GM18507 (cell line): Measurements from ENCODE around the gene CDH4.

Source experiments
- DNase-seq: peaks from one replicate; pipeline ENCODE4 v3.0.0; 2011; ENCODE audit warnings: low read depth; ENCODE audit not compliant: insufficient read length; ENCODE audit errors: extremely low spot score
- FAIRE-seq: peaks from 2 replicates; lab custom pipeline; 2011; peaks lifted over from hg19 to GRCh38; lab: Jason Lieb, UNC

The CDH4 gene

DNA sequence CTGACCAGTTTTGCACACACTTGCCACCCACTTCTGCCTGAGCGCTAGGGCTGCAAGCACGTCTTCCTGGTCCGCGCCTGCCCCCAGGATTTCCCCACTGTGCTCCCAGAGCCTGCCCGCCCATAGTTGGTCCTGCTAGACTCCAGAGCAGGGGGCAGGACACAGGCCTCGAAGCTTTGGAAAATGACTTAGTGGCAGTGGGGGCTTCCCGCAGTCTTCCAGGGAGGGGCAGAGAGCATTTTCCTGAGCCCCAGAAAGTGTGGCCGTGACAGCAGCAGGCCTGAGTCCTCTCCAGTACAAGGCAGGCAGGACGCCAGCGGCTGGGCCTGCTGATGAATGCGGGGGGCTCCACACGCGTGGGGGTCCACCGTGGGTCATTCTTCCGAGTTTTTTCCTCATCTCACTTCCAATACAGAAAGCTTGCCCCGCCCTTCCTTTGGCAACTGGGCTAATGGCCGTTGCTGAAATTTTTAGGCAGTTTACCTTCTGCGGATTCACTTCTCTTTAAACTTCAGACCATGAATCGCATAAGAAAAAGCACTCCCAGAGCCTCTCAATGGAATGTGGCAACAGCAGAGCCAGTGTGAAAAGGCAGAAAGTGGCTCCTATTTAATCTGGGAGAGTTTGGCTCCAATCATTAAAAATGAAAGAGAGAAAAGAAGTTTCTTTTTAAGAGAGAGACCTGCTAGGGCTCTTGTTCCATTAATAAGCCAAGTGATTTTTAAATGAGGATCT, 383.8 kb downstream of the CDH4 start:
- FAIRE-seq (no peak), DNase-seq (no peak)

DNA sequence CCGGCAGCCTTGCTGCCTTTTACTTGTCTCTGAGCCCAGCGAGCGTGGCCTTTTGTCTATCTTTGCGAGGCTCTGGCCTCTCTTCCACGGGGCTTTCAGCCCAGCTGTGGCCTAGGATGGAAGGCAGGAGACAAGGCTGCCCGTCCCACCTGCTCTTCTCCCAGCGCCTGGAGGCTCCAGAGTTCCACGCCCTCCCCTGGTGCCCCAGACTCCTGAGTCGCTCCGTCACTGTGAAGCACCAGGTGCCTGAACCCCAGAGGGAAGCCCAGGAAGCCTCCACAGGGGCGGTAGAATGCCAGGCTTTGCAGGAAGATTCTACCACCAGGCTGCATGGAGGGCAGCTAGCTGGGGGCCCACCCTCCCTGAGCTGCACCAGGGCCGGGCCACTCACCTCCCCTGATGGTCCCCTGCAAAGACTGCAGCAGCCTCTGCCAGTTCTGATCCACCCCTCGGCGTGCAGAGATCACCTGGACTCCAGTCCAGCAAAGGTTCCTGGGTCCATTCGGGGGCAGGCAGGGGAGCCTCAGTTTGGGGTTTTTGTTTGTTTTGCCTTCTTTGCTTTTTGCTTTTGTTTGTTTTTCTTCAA, 384.6 kb downstream of the CDH4 start:
- DNase-seq (no peak), FAIRE-seq (no peak)

DNA sequence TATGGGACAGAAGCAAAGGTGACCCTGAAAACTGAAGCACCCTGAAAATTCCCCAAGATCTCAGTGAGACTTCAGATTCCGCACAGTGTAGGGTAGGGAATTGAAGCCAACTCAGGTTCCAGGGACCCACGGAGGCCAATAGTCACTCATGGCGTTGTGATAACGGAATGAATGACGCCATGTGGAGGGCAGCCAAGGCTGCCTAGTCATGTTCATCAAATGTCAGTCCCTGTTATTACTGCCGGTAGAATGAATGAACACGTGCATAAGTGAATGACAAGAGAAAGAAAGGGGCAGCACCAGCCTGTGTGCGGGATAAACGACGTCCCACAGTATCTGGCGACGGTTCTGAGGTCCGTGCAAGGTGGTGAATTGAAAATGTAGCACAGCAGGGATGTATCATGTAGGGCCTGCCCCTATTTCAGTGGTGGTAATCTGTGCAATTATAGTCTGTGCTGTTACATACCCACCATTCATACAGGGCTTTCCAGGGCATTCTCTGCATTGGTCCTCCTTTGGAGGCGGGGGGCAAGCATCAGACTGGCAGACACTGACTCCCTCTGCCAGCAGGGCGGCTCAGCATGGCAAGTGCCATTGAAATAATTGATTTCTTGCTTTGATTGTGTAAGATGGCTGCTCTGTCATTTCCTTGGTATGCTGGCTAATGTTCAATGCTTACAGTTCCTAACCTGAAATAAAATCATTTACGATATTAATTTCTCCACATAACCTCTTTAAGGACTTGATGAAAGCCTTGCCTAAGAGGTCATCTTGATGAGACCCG, 386.9 kb downstream of the CDH4 start:
- FAIRE-seq (no peak), DNase-seq (no peak)

DNA sequence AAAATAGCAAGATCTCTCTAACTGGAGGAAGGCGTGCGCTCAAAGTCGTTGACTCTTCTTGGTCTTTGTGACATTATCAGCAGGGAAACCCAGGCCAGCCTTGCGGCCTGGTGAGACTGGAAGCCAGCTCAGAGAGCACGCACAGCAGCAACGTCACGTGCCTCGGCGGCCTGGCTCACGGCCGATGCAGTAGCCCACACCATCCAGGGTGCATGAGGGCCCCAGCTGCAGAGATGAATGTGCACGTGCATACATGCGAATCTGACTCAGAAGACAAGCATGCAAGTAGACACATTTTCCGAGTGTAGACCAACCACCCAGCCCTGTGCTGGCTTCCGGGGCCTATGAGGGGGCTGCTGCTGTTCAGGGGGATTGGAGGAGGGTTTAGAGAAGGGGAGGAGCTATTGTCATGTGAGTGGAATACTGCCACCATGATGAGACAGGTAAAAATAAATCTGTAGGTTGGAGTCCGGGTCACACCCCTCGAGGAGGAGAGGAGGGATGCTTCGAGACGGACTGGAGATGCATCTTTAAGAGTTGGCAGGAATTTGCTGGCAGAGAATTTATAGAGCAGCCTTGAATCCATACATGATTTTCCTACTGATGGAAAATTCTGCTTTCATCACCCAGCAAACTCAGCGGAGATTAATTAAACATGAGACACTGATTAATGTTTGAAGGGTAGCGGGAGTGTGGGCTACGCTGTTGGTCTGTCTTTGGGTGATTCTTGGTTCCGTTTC, 388.2 kb downstream of the CDH4 start:
- FAIRE-seq (no peak), DNase-seq (no peak)

- DNase-seq (no peak), FAIRE-seq (no peak)
Observed at GRCh38 chr20:61640871-61641245, 388.8 kb downstream of the CDH4 start.

- DNase-seq (no peak), FAIRE-seq (no peak)
Observed at GRCh38 chr20:61643656-61644377, 391.8 kb downstream of the CDH4 start.

- FAIRE-seq: no peak
- no peak for DNase-seq
Observed at GRCh38 chr20:61644378-61645076, 392.5 kb downstream of the CDH4 start.

- DNase-seq (no peak), FAIRE-seq (no peak)
Observed at GRCh38 chr20:61645732-61646131, 393.7 kb downstream of the CDH4 start.

- no peak for DNase-seq
- no peak for FAIRE-seq
Observed at GRCh38 chr20:61646453-61646852, 394.4 kb downstream of the CDH4 start.

DNA sequence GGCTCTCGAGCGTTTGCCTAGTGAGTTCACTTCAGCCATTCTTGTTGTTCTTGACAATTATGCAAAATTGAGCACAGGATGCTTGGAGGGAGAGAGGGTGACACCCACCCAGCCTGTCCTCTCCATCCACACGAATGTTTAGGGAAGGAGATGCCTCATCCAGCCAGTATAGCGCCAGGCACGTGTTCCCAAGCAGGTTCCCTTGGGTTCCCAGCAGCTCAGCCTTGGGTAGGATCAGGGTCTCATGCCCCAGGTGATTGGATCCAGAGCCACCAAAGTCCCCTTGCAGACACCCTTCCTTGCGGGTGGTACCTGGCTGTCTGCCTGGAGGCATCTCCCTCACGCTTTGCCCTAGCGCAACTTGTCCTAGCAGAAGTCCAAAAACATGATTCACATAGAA, 394.9 kb downstream of the CDH4 start:
- DNase-seq (no peak), FAIRE-seq (no peak)

GRCh38 chr20:61647702-61648101, 395.6 kb downstream of the CDH4 start:
- DNase-seq: no peak
- no peak for FAIRE-seq

GRCh38 chr20:61649105-61649859, 397.2 kb downstream of the CDH4 start:
- FAIRE-seq (no peak), DNase-seq (no peak)

GRCh38 chr20:61649860-61650162, 397.8 kb downstream of the CDH4 start:
- FAIRE-seq (no peak), DNase-seq (no peak)

DNA sequence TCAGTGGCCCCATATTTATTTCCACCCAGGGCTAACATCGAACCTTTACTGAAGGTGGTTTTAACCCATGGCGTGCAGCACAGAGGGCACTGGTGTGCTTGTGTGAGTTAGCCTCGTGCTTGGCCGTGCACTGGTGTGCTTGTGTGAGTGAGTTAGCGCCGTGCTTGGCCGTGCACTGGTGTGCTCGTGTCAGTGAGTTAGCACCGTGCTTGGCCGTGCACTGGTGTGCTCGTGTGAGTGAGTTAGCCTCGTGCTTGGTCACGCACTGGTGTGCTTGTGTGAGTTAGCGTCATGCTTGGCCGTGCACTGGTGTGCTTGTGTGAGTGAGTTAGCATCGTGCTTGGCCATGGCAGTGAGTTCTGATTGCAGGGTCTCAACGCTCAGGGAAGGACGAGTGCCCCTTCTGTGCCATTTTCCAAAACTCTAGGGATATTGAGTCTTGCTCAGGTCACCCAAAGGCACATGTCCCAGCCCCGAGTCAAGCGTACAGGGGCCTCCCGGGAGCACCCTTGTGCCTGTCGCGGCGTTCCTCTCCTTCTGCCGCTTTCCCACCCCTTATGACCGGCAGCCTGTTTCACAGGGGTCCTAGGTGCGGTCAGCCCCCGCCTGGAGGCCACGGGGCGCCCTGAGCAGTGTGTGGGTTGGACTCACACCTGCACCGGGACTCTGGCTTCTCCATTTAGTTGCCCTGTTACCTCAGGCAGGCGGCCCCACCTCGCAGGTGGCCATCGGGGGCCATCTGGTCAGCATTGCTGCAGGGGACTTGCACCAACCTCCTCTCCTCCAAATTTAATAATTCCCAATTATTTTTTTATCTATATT, 399.1 kb downstream of the CDH4 start:
- DNase-seq: no peak
- no peak for FAIRE-seq

DNA sequence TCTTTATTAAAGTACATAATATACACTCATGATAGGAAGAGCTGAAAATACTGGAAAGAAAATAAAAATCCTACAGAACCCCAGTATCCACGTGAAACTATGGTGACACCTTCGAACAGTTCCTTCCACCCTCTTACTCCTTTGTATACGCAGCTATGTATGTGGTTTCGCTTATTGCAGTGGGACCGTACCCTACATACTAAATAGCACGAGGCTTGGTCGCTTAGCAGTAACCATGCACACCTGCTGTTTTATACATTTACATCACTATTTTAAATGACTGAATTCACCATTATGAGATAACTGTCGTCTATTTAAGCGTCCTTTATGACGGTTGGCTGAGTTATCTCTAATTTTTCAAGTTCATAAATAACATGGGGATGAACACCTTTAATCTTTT, 400.1 kb downstream of the CDH4 start:
- DNase-seq: no peak
- no peak for FAIRE-seq

DNA sequence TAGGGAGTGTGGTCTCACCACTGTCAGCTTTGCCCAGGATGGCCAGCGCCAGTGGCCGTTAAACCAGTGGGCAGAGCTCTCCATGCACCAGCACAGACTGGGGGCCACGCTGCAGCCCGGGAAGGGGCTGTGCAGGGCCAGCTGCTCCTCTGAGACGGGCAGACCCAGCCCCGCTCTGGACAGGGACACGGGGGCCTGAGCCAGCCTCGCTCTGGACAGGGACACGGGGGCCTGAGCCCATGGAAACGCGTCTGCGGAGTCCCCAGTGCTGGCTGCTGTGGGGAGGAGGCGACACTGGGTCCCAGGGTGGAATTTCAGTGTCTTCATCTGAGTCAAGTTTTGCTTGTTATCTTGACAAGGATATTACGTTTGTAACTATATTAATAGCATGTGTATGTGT, 402.7 kb downstream of the CDH4 start:
- no peak for FAIRE-seq
- no peak for DNase-seq

GRCh38 chr20:61655591-61655990, 403.5 kb downstream of the CDH4 start:
- no peak for DNase-seq
- FAIRE-seq: no peak

- DNase-seq (no peak), FAIRE-seq (no peak)
Observed at GRCh38 chr20:61656198-61656597, 404.1 kb downstream of the CDH4 start.
